Measurements from ENCODE around the gene HJV.

GRCh38 chr1:145995964-145996432 lies 25.5 kb downstream of the HJV start:
- TF ChIP-seq CTCF (IDR thresholded peaks at IDR 0.05) = no peak
- no peak for TF ChIP-seq POLR2A (IDR thresholded peaks at IDR 0.05)
- peak; percentile 25 for TF ChIP-seq EP300 (IDR thresholded peaks at IDR 0.05)

All from ovary (tissue), 3 donors.